Mesenchymal stem cell (in vitro differentiated cells and primary cell): Measurements from ENCODE around the gene PIK3R1.
A peak's percentile ranks its signal among the peaks of the same experiment; 100 is the strongest.

ENCODE experiments used
- DNase-seq: peaks from one replicate; pipeline ENCODE4 v3.0.0-alpha.2; 2013
- H2AFZ ChIP-seq: one replicate; pipeline ENCODE4 v1.6.1; 2013; ENCODE audit warnings: low read depth, mild to moderate bottlenecking, control low read depth, inconsistent platforms, low read length, moderate library complexity
- H2AK5ac ChIP-seq: 2 replicates; pipeline ENCODE4 v1.6.1; 2013; ENCODE audit warnings: low read length, moderate library complexity, mild to moderate bottlenecking, inconsistent platforms; ENCODE audit not compliant: severe bottlenecking
- H2BK120ac ChIP-seq: one replicate; pipeline ENCODE4 v1.6.1; 2013; ENCODE audit warnings: low read depth, mild to moderate bottlenecking, inconsistent platforms, low read length, moderate library complexity
- H2BK12ac ChIP-seq, 2 experiments: one replicate each; pipeline ENCODE4 v1.6.1; 2013; ENCODE audit warnings: inconsistent platforms in 2 of 2, low read length in 2 of 2, mild to moderate bottlenecking in 2 of 2, moderate library complexity in 2 of 2, control low read depth in 1 of 2
- H2BK15ac ChIP-seq: one replicate; pipeline ENCODE4 v1.6.1; 2013; ENCODE audit warnings: mild to moderate bottlenecking, low read depth, inconsistent platforms; ENCODE audit not compliant: poor library complexity, severe bottlenecking
- H2BK5ac ChIP-seq: 2 replicates; pipeline ENCODE4 v1.6.1; 2013; ENCODE audit warnings: low read depth, mild to moderate bottlenecking, low read length, control low read depth, inconsistent platforms; ENCODE audit not compliant: poor library complexity, severe bottlenecking
- H3K14ac ChIP-seq, 2 experiments: one replicate each; pipeline ENCODE4 v1.6.1; 2013; ENCODE audit warnings: inconsistent platforms in 2 of 2, low read length in 2 of 2, control low read depth in 1 of 2, mild to moderate bottlenecking in 1 of 2, moderate library complexity in 1 of 2
- H3K18ac ChIP-seq, 2 experiments: one replicate each; pipeline ENCODE4 v1.6.1; 2013; ENCODE audit warnings: inconsistent platforms in 2 of 2, low read length in 2 of 2, control low read depth in 1 of 2, low read depth in 1 of 2, mild to moderate bottlenecking in 1 of 2
- H3K23ac ChIP-seq, 2 experiments: one replicate each; pipeline ENCODE4 v1.6.1; 2013; ENCODE audit warnings: inconsistent platforms in 2 of 2, low read length in 2 of 2, mild to moderate bottlenecking in 2 of 2, moderate library complexity in 2 of 2, control low read depth in 1 of 2
- H3K27ac ChIP-seq: 2 replicates; pipeline ENCODE4 v1.5.1; 2013; ENCODE audit warnings: mild to moderate bottlenecking, moderate library complexity, low read length, control low read depth, inconsistent platforms; ENCODE audit not compliant: poor library complexity, severe bottlenecking
- H3K27me3 ChIP-seq, 2 experiments: 2 replicates each; pipeline versions ENCODE4 v1.6.1 to v1.7.0; 2013; ENCODE audit warnings: low read length in 2 of 2, mild to moderate bottlenecking in 2 of 2, moderate library complexity in 2 of 2, control low read depth in 1 of 2, inconsistent platforms in 1 of 2; ENCODE audit not compliant: control insufficient read depth in 1 of 2, insufficient read depth in 1 of 2
- H3K36me3 ChIP-seq, 2 experiments: 2 replicates each; pipeline versions ENCODE4 v1.6.1 to v1.7.0; 2013; ENCODE audit warnings: low read length in 2 of 2, control low read depth in 1 of 2, inconsistent platforms in 1 of 2, low read depth in 1 of 2, mild to moderate bottlenecking in 1 of 2; ENCODE audit not compliant: insufficient read depth in 2 of 2, control insufficient read depth in 1 of 2
- H3K4ac ChIP-seq, 2 experiments: one replicate each; pipeline ENCODE4 v1.6.1; 2013; ENCODE audit warnings: inconsistent platforms in 2 of 2, low read length in 2 of 2, mild to moderate bottlenecking in 2 of 2, moderate library complexity in 2 of 2, control low read depth in 1 of 2, low read depth in 1 of 2
- H3K4me1 ChIP-seq: 2 replicates; pipeline ENCODE4 v1.6.1; 2013; ENCODE audit warnings: low read depth, low read length, control low read depth; ENCODE audit not compliant: control insufficient read depth, insufficient read depth
- H3K4me2 ChIP-seq: 2 replicates; pipeline ENCODE4 v1.6.1; 2013; ENCODE audit warnings: low read length, mild to moderate bottlenecking, inconsistent platforms; ENCODE audit not compliant: poor library complexity, severe bottlenecking
- H3K4me3 ChIP-seq, 2 experiments: 2 replicates each; pipeline versions ENCODE4 v1.5.1 to v1.7.0; 2013; ENCODE audit warnings: low read length in 2 of 2, mild to moderate bottlenecking in 2 of 2, control low read depth in 1 of 2, low read depth in 1 of 2; ENCODE audit not compliant: insufficient read depth in 1 of 2
- H3K79me1 ChIP-seq: replicated peaks from 2 replicates; pipeline ENCODE4 v1.6.1; 2013; ENCODE audit warnings: mild to moderate bottlenecking, control low read depth, low read length, inconsistent platforms; ENCODE audit not compliant: poor library complexity, severe bottlenecking
- H3K9ac ChIP-seq: 2 replicates; pipeline ENCODE4 v1.7.0; 2013; ENCODE audit warnings: mild to moderate bottlenecking, low read length, moderate library complexity
- H3K9me3 ChIP-seq: 2 replicates; pipeline ENCODE4 v1.7.0; 2013; ENCODE audit warnings: mild to moderate bottlenecking, low read length; ENCODE audit not compliant: control insufficient read depth
- H4K8ac ChIP-seq: one replicate; pipeline ENCODE4 v1.6.1; 2013; ENCODE audit warnings: inconsistent platforms, mild to moderate bottlenecking, low read length, moderate library complexity
- H4K91ac ChIP-seq: one replicate; pipeline ENCODE4 v1.6.1; 2013; ENCODE audit warnings: mild to moderate bottlenecking, low read length, inconsistent platforms
- WGBS: methylation state at CpG from one replicate; pipeline ENCODE4 v1.1.7; 2013; ENCODE audit warnings: mixed read lengths; 5-methylcytosine and 5-hydroxymethylcytosine counted together

PIK3R1 gene

GRCh38 chr5:68290260-68290674, 74.7 kb downstream of the PIK3R1 start:
- 66% methylated on average over 4 of the region's 4 CpGs for WGBS
- Histone ChIP-seq H3K27me3 (no peaks in the 10 kb centered on the region), H2BK15ac (no peak overlapping the region), H2AFZ (no peak overlapping the region), H3K36me3 (peaks cover 0 to 35% of the 10 kb centered on the region in 2 experiments), H3K9me3 (no peaks in the 10 kb centered on the region), H4K8ac (no peak overlapping the region), H3K9ac (peak overlapping the region; percentile 37), H3K23ac (no peak overlapping the region), H3K4me1 (peaks cover 6% of the 10 kb centered on the region), H2BK12ac (no peak overlapping the region), H3K4me2 (no peak overlapping the region), H2AK5ac (no peak overlapping the region), H3K14ac (no peak overlapping the region), H3K4me3 (no peak overlapping the region), H3K79me1 (peaks cover 5% of the 10 kb centered on the region), H2BK120ac (no peak overlapping the region), H2BK5ac (no peak overlapping the region), H3K4ac (no peak overlapping the region), H3K27ac (no peak overlapping the region), H4K91ac (no peak overlapping the region), H3K18ac (no peak overlapping the region)
- DNase-seq = peak; percentile 53

GRCh38 chr5:68290847-68291246, 75.3 kb downstream of the PIK3R1 start:
- Histone ChIP-seq H4K91ac (no peak overlapping the region), H3K36me3 (peaks cover 2 to 36% of the 10 kb centered on the region in 2 experiments), H2BK12ac (no peak overlapping the region), H2BK120ac (no peak overlapping the region), H3K27ac (no peak overlapping the region), H2AK5ac (no peak overlapping the region), H3K23ac (no peak overlapping the region), H3K4me3 (no peak overlapping the region), H2AFZ (no peak overlapping the region), H2BK5ac (no peak overlapping the region), H3K14ac (no peak overlapping the region), H3K27me3 (no peaks in the 10 kb centered on the region), H3K9ac (no peak overlapping the region), H3K4me2 (no peak overlapping the region), H3K18ac (no peak overlapping the region), H4K8ac (no peak overlapping the region), H3K79me1 (peaks cover 5% of the 10 kb centered on the region), H3K4ac (no peak overlapping the region), H3K9me3 (no peaks in the 10 kb centered on the region), H3K4me1 (peaks cover 6% of the 10 kb centered on the region), H2BK15ac (no peak overlapping the region)
- 95% methylated on average over 3 of the region's 3 CpGs for WGBS
- DNase-seq = no peak

DNA sequence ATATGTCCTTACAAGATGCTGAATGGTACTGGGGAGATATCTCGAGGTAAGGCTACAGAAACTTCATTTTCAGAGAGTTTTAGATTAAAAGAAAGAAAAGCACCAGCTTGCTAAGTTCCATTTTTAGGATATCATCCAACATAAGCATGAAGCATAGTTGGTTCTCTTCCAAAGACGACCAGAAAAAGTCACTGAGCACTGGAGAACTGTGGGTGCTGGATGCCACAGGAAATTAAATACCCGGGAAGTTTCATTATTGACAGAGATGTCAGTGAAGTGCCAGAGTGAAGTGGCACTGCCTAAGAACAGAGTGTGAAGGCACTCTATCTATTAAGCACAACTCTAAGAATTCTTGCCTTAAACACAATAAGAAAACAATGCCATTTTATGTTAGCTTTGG, 76.8 kb downstream of the PIK3R1 start:
- Histone ChIP-seq H3K9me3 (no peaks in the 10 kb centered on the region), H4K8ac (no peak overlapping the region), H3K23ac (no peak overlapping the region), H3K14ac (no peak overlapping the region), H3K4me3 (no peak overlapping the region), H2BK12ac (no peak overlapping the region), H3K4me2 (no peak overlapping the region), H3K9ac (no peak overlapping the region), H3K27me3 (no peaks in the 10 kb centered on the region), H4K91ac (no peak overlapping the region), H3K27ac (no peak overlapping the region), H2BK120ac (no peak overlapping the region), H3K18ac (no peak overlapping the region), H2BK5ac (no peak overlapping the region), H2AK5ac (no peak overlapping the region), H3K36me3 (peaks cover 5 to 50% of the 10 kb centered on the region in 2 experiments), H2BK15ac (no peak overlapping the region), H2AFZ (no peak overlapping the region), H3K79me1 (peaks cover 5% of the 10 kb centered on the region), H3K4ac (no peak overlapping the region), H3K4me1 (peaks cover 6% of the 10 kb centered on the region)
- 100% methylated on average over 1 of the region's 3 CpGs for WGBS
- DNase-seq = no peak

DNA sequence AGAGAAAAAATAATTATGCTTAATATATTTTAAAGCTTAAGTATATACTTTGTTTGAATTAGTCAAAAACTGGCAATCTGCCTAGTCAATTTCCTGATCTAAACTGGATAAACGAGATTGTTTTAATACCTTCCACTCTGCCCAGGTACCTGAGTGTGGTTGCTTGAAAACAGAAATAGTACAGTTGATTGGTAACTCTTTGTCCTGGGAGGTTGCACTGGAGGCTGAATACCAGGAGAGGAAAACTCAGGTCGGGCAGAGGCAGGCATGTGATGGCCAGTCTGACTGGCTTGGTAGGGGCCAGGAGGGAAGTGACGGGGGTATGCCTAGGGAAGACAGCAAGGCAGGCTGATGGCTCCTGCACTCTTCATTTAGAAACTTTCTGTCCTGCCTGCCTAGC, 80.2 kb downstream of the PIK3R1 start:
- Histone ChIP-seq H3K23ac (no peak overlapping the region), H3K4me2 (no peak overlapping the region), H3K4me1 (no peaks in the 10 kb centered on the region), H2BK120ac (no peak overlapping the region), H2BK15ac (no peak overlapping the region), H2BK12ac (no peak overlapping the region), H3K36me3 (peaks cover 11 to 85% of the 10 kb centered on the region in 2 experiments), H2AFZ (no peak overlapping the region), H3K4ac (no peak overlapping the region), H3K14ac (no peak overlapping the region), H3K18ac (no peak overlapping the region), H2BK5ac (no peak overlapping the region), H3K27me3 (no peaks in the 10 kb centered on the region), H3K9ac (no peak overlapping the region), H4K8ac (no peak overlapping the region), H3K4me3 (no peak overlapping the region), H2AK5ac (no peak overlapping the region), H3K27ac (no peak overlapping the region), H4K91ac (no peak overlapping the region), H3K9me3 (no peaks in the 10 kb centered on the region), H3K79me1 (peaks cover 2% of the 10 kb centered on the region)
- 100% methylated on average over 3 of the region's 3 CpGs for WGBS
- DNase-seq = no peak
